C4-2B (cell line): ENCODE results near the gene PLD4.

ENCODE experiments used
- ZFX ChIP-seq: fragments of 450-650 bp; IDR thresholded peaks from 2 replicates; pipeline ENCODE4 v1.6.1; 2017
- TF ChIP-seq, protein P1 (sequence below): fragments of 450-650 bp; conservative IDR thresholded peaks from 2 replicates; pipeline ENCODE4 v1.5.1; 2017; ENCODE audit warnings: mild to moderate bottlenecking

DNA sequence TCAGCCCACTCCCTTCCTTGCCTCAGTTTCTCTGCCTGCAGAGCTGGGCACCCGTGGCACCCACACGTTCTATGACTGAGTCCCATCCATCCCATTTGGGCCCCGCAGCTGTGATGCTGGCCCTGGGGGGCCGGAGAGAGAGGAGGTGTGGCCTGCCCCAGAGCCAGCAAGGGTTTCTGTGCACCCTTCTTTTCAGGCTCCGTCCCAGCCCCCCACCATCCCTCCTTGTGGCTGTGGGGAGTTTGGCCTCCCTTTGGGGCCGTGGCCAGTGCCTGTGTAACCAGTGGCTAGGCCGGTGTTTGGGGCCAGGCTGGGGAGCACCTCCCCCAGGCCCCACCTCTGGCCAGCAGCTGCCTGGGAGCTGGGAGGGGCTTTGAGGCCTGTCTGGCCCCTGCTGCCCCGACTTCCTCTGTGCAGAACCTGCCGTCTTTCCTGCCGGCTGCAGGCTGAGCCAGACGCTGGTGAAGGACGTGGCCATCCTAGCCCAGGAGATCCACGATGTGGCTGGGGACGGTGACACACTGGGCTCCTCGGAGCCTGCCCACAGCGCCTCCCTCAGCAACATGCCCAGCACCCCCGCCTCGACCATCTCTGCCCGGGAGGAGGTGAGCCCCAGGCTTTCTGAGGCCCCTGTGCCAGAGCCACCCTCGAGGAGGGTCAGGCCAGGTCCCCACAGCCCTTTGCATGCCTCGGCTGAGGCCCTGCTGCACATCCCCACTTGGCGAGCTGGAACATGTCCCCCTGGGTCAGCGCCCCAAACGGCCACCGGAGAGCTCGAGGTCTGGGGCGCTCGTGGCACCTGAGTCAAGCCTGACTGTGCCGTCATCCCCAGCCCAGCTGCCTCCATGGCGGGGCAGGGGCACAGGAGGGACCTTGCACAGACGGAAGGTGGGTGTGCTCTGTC lies 31.9 kb upstream of the PLD4 start:
- TF ChIP-seq, protein P1, sequence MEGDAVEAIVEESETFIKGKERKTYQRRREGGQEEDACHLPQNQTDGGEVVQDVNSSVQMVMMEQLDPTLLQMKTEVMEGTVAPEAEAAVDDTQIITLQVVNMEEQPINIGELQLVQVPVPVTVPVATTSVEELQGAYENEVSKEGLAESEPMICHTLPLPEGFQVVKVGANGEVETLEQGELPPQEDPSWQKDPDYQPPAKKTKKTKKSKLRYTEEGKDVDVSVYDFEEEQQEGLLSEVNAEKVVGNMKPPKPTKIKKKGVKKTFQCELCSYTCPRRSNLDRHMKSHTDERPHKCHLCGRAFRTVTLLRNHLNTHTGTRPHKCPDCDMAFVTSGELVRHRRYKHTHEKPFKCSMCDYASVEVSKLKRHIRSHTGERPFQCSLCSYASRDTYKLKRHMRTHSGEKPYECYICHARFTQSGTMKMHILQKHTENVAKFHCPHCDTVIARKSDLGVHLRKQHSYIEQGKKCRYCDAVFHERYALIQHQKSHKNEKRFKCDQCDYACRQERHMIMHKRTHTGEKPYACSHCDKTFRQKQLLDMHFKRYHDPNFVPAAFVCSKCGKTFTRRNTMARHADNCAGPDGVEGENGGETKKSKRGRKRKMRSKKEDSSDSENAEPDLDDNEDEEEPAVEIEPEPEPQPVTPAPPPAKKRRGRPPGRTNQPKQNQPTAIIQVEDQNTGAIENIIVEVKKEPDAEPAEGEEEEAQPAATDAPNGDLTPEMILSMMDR = no peak
- no peak for TF ChIP-seq ZFX
